ENCODE results near the gene COL19A1.

- TF ChIP-seq CTCF (IDR thresholded peaks at IDR 0.05) (no peak), POLR2AphosphoS5 (IDR thresholded peaks at IDR 0.05) (no peak), POLR2A (IDR thresholded peaks at IDR 0.05) (no peak)
Observed at GRCh38 chr6:70079241-70079640, 212.9 kb downstream of the COL19A1 start.

All from breast epithelium (tissue), 3 donors.